Middle frontal gyrus (tissue), 1 donor: Measurements from ENCODE around the gene CRYAA.
"Not testable (repeated sequence)": the region's sequence is repeated elsewhere in the genome, so short reads cannot be mapped to it uniquely, and the experiment has no call there.

ENCODE experiments used
- DNase-seq: peaks from one replicate; pipeline ENCODE4 v3.0.0-alpha.2; 2015; ENCODE audit warnings: low spot score; ENCODE audit errors: extremely low spot score

CRYAA gene

GRCh38 chr21:43177043-43177906, 8.5 kb downstream of the CRYAA start:
- DNase-seq: not testable (repeated sequence)

- DNase-seq: not testable (repeated sequence)
Measured at GRCh38 chr21:43178175-43178826, 9.5 kb downstream of the CRYAA start.

DNA sequence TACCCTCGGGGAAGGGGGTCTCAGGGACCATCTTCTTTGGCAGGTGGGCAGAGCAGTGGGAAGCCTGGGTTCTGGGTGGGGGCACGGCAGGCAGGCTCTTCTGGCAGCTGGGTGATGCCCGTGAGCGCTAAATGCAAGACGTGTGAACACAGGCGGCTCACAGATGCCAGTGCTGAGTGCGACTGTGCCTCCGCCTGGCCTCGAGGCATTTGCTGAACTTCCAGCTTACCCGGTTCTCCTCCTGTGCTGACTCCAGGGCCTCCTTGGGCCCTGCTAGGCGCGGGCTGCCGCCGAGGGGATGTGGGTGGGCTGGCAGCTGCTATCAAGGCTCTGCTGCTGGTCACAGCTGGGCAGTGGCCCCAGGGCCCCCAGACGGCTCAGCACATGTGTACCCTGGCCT, 12.2 kb downstream of the CRYAA start:
- not testable (repeated sequence) for DNase-seq

- DNase-seq: not testable (repeated sequence)
Measured at GRCh38 chr21:43187268-43187667, 18.5 kb downstream of the CRYAA start.

DNA sequence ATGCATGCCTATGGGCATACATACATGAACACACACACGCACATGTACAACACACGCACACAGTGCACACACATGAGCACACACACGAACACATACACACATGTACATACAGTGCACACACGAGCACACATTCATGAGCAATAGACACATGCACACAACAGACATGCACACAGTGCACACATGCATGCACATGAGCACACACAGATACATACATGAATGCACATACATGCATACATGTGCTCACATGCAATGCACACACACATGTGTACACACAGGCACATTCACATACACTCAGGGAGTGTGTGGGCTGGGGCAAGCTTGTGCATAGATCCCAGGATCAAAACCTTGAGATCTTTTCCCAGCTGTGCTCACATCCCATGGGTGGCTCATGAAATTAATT, 18.9 kb downstream of the CRYAA start:
- DNase-seq: no peak

DNA sequence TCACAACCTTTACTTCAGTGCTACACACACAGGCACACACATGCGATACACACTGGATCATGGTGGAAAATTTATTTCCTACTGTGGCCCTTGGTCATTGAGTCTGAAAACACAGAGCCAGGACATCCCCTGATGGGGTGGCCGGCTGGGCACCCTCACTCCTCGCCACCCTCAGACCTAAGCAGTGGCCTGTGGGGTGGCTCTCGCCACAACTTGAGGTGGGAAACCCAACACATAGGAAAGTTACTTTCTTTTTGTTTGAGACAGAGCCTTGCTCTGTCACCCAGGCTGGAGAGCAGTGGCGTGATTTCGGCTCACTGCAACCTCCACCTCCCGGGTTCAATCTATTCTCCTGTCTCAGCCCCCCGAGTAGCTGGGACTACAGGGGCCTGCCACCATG, 19.4 kb downstream of the CRYAA start:
- no peak for DNase-seq

- peak; percentile 49 for DNase-seq
Measured at GRCh38 chr21:43188592-43189210, 19.9 kb downstream of the CRYAA start.

DNA sequence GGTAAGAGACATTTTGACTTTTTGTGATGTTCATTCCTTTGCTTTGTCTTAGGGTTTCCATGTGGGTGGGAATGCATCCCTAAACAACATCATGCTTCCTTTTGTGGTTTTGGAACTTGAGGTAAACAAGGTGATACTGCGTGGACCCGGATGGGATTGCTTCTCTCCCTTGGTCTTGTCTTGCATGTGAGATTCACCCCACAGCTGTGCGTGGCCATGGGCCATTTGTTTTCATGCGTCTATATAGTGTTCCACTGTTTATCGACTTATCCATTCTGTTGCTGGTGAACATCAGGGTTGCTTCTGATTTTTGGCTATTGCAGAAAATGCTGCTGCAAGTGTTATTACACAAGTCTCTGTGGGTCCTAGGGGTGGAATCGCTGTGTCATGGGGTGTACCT, 21.1 kb downstream of the CRYAA start:
- no peak for DNase-seq

DNA sequence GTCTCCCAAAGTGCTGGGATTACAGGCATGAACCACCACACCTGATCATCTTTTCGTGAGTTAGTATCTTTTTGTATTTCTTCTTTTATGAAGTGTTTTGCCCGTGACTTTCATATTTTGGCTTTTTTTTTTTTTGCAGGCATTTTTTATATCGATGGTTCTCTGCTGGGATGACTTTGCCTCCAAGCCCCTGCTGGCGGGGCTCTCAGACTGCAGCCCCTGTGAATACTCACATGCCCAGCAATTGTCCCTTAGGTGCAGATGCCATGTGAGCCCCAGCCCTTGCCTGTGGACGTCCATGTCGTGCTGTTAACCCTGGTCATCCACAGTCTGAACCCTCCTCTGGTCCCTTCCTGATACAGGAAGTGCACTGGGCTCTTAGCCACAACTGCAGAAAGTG, 21.7 kb downstream of the CRYAA start:
- DNase-seq: no peak

DNA sequence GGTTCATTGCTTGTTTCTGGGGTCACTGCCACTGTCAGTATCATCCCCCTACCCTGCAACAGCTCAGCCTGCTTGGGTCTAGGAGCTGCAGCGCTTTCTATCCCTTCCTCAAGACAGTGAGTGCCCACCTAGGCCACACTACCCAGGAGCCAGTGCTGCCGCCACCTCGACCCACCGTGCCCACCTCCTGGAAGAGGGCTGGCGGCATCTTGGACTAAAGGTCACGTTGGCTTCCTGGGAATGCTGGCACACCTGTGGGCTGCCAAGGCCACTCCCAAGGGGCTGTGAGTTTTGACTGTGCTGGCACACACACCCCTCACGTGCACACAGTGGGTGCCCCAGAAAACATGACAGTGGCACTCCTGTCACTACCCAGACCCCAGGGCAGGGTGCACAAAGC, 22.1 kb downstream of the CRYAA start:
- DNase-seq: no peak

DNA sequence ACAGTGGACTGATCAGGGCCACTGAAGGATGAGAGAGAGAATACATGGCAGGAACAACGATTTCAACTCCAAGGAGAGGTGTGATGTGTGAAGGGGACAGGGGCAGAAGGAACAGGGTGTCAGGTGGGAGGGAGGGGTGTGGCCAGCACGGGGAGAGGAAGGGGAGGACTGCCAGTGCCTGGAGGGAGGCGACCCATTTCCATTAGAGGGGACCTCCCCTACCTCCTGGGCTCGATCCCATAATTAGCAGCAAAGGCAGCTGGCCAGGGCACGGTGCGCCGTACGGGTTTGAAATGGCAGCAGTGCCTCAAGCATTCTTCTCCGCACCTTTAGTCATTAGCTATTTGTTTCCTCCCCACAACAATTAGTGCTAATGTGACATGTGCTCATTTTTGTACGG, 22.7 kb downstream of the CRYAA start:
- no peak for DNase-seq

DNA sequence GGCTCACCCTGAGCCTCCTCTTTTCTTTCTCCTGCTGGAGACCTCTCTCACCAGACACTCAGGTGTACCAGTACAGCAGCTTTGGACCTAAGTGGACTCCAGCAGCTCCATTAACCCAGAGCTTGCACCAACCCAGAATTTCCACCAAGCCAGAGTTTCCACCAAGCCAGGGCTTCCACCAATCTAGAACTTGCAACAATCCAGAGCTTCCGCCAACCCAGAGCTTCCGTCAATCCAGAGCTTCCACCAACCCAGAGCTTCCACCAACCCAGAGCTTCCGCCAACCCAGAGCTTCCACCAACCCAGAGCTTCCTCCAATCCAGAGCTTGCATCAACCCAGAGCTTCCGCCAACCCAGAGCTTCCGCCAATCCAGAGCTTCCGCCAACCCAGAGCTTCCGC, 23.2 kb downstream of the CRYAA start:
- no peak for DNase-seq

DNA sequence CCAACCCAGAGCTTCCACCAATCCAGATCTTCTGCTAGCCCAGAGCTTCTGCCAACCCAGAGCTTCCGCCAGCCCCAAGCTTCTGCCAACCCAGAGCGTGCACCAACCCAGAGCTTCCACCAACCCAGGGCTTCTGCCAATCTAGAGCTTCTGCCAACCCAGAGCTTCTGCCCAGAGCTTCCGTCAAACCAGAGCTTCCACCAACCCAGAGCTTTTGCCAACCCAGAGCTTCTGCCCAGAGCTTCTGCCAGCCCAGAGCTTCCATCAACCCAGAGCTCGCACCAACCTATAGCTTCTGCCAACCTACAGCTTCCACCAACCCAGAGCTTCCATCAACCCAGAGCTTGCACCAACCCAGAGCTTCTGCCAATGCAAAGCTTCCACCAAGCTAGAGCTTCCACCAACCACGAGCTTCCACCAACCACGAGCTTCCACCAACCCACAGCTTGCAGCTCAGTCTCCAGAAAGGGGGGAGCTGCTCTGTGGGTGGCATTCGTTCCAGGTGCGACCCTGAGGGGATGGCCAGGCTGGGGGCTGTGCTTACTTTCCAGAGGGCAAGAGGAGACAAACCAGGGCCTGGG, 23.8 kb downstream of the CRYAA start:
- no peak for DNase-seq

- DNase-seq: no peak
Measured at GRCh38 chr21:43193088-43193650, 24.4 kb downstream of the CRYAA start.

DNA sequence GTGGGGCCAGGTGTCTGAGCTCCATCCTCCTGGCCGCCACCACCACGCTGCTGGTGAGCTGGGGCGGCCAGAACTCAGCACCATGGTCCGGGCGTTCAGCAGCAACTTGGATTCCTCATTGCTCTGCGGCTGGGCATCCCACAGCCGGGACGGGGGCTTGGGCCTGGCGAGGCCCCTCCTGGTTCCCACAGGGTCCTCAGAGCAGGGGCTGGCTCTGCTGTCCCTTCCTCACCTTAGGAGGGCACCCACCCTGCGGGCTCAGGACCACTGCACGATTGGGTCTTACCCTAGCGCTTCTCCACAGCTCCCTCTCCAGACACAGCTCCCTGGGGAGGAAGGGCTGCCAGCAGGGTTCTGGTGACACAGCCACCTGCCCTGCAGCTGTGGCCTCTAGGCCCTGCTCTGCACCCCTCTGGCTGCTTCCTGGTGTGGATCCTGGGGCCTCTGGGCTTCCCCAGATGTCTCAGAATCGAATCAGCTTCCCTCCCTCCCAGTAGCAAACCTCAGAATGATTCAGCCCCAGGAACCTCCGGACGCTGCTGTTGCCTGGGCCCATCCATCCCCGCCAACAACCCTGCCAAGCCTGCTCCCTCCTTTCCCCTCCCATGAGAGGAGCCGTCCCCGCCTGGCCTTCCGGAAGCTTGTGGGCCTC, 25.0 kb downstream of the CRYAA start:
- DNase-seq: no peak

GRCh38 chr21:43194303-43195120, 25.7 kb downstream of the CRYAA start:
- DNase-seq: no peak

DNA sequence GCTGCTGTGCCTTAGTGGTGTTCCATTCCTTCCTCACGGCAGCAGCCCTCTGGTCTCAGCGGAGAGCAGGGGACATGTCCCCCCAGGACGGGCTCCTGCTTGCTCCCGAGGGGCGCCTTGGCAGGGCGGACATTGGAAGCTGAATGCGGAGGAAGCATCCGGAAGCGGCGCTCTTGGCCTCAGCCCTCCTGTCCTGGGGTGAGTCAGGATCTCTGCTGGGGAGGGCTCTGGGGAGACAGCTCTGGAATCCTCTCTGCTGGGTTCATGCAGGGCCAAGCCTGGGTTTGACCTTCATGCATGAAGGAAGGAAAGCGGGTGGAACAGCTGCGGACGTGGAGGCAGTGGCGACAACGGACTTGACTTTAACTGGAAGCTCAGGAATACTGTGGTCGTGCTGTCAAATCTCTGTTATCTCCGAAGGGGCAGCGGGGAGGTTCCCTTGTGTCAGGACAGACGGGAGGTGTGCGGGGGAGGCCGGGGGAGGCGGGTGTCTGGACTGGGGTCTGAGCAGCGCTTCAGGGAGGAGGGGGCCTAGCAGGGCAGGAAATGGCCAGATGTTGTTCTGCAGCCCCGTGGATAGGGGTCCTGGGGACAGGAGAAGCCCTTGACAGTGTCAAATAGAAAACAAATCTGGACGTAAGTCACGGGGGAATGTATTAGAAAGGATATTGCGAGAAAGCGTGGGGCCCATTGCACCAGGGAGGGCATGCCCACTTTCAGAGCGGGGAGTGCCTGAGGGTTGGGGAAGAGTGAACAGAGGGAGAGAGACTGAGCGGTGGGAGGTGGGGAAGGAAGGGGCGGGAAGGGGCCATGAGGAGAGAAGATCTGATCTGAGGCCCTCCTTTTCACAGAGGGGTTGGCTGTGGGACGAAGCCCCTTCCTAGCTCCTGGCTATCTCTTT, 26.6 kb downstream of the CRYAA start:
- no peak for DNase-seq

DNA sequence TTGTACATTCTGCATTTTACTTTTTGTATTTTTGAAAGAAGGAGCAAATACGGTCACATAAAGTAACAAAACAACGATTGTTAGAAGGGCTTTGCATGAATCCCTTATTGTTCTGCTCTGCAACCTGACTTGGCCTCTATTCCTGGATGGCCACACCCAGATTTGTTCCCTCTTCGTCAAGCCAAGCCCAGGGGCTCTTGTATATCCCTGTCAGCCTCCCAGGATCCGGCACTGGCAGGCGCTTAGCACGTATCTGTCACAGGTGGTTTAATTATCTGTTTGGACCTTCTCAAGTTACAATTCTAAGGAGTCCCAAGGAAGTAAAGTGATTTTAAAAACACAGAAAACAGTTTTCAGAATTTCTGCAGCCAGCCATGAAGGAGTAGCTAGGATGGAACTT, 28.0 kb downstream of the CRYAA start:
- no peak for DNase-seq

GRCh38 chr21:43198376-43198775, 29.6 kb downstream of the CRYAA start:
- no peak for DNase-seq
